Pons (tissue), 1 donor: ENCODE data around the gene ITFG1.
A peak's percentile ranks its signal among the peaks of the same experiment; 100 is the strongest.
"Not testable (repeated sequence)": the region's sequence is repeated elsewhere in the genome, so short reads cannot be mapped to it uniquely, and the experiment has no call there.

Experiments
- DNase-seq: peaks from one replicate; pipeline ENCODE4 v3.0.0-alpha.2; 2016; ENCODE audit warnings: low spot score

The ITFG1 gene

DNA sequence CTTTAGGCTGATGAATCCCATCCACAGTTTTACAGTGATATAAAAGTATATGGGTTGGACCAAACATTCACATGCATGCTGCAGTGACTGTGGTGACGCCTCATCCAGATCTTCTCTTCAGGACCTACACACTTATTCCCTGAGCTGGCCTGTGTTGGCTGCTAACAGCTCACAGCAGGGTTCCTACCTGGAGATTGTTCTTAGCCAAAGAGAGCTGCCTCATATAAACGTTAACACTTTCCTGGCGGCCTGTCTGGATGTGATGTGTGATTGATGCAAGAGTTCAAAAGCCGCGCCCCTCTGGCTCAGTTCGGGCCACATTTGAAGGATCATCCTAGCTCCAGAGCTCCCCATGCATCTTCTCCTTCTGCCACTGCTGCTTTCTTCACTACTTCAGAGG lies 224.1 kb downstream of the ITFG1 start:
- DNase-seq, result no peak

DNA sequence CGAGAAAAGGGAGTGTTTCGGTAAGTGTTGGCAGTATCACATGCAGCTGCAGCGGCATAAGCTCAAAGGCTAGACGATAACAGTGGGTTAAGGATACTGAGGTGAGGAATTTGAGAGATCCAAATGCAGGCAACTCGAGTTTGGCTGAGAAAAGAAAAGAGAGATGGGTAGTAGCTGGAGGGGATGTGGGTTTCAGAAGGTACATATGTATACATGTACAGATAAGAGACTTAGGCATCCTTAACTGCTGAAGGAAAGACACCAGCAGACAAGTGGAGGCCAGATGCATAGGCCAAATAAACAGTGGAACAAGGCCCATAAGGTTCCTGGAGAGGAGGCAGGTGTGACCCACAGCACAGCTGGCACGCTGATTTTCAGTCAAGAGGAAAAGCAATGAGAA lies 230.6 kb downstream of the ITFG1 start:
- DNase-seq, result no peak

- DNase-seq, result no peak
Observed at GRCh38 chr16:47229053-47230050, 231.5 kb downstream of the ITFG1 start.

- DNase-seq, result no peak
Observed at GRCh38 chr16:47228241-47228640, 232.6 kb downstream of the ITFG1 start.

GRCh38 chr16:47213761-47214440 lies 247.0 kb downstream of the ITFG1 start:
- no peak for DNase-seq

DNA sequence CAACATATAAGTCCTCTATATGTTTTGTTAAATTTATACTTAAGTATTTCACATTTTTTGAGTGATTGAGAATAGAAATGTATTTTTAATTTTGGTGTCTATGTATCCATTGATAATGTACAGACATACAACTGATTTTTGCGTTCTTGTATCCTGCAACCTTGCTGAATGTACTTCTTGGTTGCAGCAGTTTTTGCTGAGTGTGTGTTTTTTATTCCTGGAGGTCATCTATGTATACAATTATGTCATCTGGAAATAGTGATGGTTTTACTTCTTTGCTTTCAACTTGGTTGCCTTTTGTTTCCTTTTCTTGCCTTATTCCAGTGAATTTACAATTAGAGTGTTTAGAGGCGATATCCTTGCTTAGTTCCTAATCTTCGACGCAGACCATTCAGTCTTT lies 249.6 kb downstream of the ITFG1 start:
- DNase-seq, result no peak

DNA sequence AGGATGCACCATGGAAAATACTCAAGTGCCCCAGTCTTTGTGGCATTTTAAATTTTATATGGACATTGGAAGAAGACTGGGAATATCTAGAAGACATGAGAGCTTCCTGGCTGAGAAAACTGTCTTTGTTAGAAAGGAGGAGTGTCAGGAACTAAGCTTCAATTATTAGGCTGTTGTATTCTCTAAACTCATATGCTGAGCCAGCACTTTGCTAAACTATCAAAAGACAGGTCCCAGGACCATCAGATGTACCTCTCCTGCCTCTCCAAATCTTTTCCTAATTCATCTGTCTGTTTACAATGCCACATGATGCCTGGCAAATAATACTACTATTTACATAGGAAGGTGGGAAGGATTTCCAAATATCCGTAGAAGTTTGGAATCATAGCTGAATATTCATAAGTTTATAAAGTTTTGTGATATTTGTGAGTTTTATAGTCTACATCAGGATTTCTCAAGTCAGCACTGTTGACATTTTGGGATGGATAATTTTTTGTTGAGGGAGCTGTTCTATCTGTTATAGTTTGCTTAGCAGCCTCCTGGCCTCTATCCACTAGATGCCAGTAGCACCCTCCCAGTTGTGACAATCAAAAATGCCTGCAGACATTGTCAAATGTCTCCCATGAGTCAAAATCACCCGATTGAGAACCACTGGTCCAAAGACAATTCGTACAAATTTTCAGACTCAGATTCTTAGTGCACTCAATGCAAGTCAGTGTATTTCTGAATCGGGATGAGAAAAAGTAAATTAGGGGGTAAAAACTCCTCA lies 255.9 kb downstream of the ITFG1 start:
- peak; percentile 66 for DNase-seq

DNA sequence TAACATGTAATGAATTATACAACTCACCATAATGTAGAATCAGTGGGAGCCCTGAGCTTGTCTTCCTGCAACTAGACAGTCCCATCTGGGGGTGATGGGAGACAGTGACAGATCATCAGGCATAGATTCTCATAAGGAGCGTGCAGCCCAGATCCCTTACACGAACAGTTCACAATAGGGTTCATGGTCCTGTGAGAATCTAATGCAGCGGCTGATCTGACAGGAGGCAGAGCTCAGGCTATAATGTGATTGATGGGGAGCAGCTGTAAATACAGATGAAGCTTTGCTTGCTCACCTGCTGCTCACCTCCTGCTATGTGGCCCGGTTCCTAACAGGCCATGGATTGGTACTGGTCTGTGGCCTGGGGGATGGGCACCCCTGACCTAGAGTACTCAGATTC lies 257.4 kb downstream of the ITFG1 start:
- not testable (repeated sequence) for DNase-seq

- DNase-seq, result no peak
Observed at GRCh38 chr16:47198180-47198575, 262.7 kb downstream of the ITFG1 start.

GRCh38 chr16:47197536-47198179 lies 263.2 kb downstream of the ITFG1 start:
- DNase-seq, result no peak

- DNase-seq, result no peak
Observed at GRCh38 chr16:47196457-47196856, 264.4 kb downstream of the ITFG1 start.

DNA sequence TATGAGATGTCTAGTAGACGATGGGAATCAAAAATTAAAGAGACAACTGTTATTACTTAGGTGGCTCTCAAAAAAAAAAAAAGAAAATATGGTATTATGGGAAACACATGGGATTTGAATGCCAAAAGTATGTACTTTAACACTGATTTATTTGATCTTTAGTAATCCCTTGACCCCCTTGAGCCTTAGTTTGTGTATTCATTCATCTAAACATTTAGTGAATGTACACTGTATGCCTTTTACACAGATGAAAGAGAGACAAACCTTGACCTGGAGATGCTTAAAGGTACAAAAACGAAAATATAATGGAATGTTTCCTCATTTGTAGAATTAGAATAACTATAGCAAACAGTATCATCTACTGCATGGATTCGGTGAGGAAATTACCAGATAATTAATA lies 278.5 kb downstream of the ITFG1 start:
- no peak for DNase-seq

- not testable (repeated sequence) for DNase-seq
Observed at GRCh38 chr16:47181066-47181465, 279.8 kb downstream of the ITFG1 start.

DNA sequence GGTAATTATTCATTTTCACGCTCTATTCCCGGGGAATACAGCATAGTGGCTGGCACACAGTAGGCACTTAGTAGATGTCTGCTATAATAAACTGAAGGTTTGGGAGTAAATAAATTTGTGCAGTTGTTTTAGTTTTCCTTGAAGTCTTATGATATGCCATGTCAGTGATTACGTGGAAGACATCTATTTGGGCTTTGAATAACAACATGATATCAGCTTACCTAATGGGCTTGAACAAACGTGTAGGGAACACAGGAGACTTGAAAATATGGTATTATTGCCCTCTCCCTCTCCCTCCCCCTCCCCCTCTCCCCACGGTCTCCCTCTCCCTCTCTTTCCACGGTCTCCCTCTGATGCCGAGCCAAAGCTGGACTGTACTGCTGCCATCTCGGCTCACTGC lies 280.8 kb downstream of the ITFG1 start:
- no peak for DNase-seq

- no peak for DNase-seq
Observed at GRCh38 chr16:47175152-47175551, 285.7 kb downstream of the ITFG1 start.

DNA sequence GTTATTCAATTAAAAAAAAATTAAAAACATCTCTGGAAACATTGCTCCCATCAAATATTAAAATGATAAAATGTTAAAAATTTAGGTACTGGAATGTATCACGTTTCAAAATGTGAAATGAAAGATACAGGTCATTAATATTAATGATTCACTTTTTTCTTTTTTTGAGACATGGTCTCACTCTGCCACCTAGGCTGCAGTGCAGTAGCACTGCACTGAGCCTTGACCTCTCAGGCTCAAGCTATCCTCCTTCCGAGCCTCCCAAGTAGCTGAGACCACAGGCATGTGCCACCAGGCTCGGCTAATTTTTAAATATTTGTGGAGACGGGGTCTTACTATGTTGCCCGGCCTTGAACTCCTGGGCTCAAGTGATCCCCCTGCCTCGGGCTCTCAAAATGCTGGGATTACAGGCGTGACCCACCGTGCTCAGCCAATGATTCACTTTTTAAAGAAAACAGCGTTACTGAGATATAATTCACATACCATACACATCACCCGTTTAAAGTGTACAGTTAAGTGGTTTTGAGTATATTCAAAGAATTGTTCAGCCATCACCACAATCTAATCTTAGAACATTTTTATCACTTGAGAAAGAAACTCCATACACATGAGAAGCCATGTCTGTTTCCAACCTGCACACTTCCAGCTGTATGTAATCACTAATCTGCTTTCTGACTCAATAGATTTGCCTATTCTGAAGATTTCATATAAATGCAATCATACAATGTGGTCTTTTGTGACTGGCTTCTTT lies 298.0 kb downstream of the ITFG1 start:
- no peak for DNase-seq

GRCh38 chr16:47161464-47161863 lies 299.4 kb downstream of the ITFG1 start:
- DNase-seq, result no peak

GRCh38 chr16:47160422-47160821 lies 300.4 kb downstream of the ITFG1 start:
- no peak for DNase-seq

DNA sequence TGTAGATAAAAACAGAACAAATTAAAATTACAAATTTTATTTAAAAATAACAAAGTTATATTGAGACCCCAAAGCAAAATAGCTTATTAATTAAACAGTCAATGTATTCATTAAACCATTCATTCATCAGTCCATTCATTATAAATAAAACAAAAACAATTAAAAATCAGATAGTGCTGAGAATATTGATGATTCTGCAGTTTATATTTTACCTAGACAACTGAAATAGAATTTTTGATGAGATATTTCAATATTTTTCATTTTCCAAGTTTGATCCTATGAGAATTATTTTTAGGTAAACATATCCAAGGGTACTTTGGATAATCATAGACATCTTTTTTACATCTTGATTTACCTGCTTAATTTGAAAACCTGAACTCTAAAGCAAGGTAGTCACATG lies 301.9 kb downstream of the ITFG1 start:
- DNase-seq, result no peak

DNA sequence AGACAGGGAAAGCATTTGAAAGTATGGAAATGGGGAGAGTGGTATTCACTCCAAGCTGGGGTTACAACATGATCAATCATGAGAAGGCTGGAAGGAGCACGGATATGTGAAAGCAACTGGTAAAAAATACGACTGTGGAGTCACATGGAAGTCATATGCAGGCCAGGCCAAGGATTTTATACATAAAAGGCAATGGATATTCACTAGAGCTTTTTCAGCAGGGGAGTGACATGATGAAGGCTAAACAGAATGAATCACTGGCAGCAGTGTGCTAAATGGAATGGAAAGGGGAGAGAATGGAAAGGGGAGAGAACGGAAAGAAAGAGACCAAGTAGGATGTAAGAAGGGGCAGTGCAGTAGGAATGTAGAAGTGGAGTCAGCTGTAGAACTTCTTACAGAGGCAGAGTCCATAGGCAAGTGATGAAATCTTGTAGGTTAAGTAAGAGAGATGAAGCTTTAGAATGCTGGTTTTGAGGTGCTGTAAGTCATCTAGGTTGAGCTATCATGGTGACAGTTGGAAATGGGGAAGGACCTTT lies 304.1 kb downstream of the ITFG1 start:
- no peak for DNase-seq

DNA sequence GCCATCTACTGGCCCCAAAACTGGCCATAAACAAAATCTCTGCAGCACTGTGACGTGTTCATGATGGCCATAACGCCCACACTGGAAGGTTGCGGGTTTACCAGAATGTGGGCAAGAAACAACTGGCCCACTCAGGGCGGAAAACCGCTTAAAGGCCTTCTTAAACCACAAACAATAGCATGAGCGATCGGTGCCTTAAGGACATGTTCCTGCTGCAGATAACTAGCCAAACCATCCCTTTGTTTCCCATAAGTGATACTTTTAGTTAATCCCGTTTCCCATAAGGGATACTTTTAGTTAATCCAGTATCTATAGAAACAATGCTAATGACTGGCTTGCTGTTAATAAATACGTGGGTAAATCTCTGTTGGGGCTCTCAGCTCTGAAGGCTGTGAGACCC lies 308.4 kb downstream of the ITFG1 start:
- DNase-seq, result not testable (repeated sequence)
